GM18511 (cell line): ENCODE measurements around the gene SCYGR5.
"Not testable (repeated sequence)": the region's sequence is repeated elsewhere in the genome, so short reads cannot be mapped to it uniquely, and the experiment has no call there.

ENCODE experiments used
- ATAC-seq: cut with Tn5 transposase; IDR thresholded peaks from one replicate; pipeline ENCODE4 v1.9.1; 2021; ENCODE audit warnings: mild to moderate bottlenecking, moderate library complexity; ENCODE audit not compliant: unreplicated experiment

Gene SCYGR5

GRCh38 chr2:227666631-227667170 lies at the start of gene SCYGR5:
Gene SCYGR5 (plus strand): TSS chr2:227666804. CDS start chr2:227666804, 0 bp downstream.
- ATAC-seq: not testable (repeated sequence)

- ATAC-seq: no peak
Observed at GRCh38 chr2:227617316-227618230, 49.0 kb upstream of the SCYGR5 start, which contains the start of gene SCYGR4. Gene SCYGR4 (plus strand): TSS chr2:227617498. CDS start chr2:227617498, 0 bp downstream.

GRCh38 chr2:227623226-227623625 lies 43.4 kb upstream of the SCYGR5 start:
- no peak for ATAC-seq

GRCh38 chr2:227625420-227625819 lies 41.2 kb upstream of the SCYGR5 start:
- no peak for ATAC-seq

- ATAC-seq: no peak
Observed at GRCh38 chr2:227626580-227627151, 39.9 kb upstream of the SCYGR5 start.

GRCh38 chr2:227627769-227628168 lies 38.8 kb upstream of the SCYGR5 start:
- ATAC-seq: peak; percentile 98

GRCh38 chr2:227629435-227629834 lies 37.2 kb upstream of the SCYGR5 start:
- ATAC-seq: no peak

- no peak for ATAC-seq
Observed at GRCh38 chr2:227630322-227630721, 36.3 kb upstream of the SCYGR5 start.

- ATAC-seq: no peak
Observed at GRCh38 chr2:227632827-227633226, 33.8 kb upstream of the SCYGR5 start.

GRCh38 chr2:227634201-227634600 lies 32.4 kb upstream of the SCYGR5 start:
- no peak for ATAC-seq

GRCh38 chr2:227642656-227643055 lies 23.9 kb upstream of the SCYGR5 start:
- no peak for ATAC-seq

- no peak for ATAC-seq
Observed at GRCh38 chr2:227643990-227644551, 22.5 kb upstream of the SCYGR5 start.

- no peak for ATAC-seq
Observed at GRCh38 chr2:227653419-227653818, 13.2 kb upstream of the SCYGR5 start.

- no peak for ATAC-seq
Observed at GRCh38 chr2:227654426-227654825, 12.2 kb upstream of the SCYGR5 start.

GRCh38 chr2:227655454-227655853 lies 11.2 kb upstream of the SCYGR5 start:
- no peak for ATAC-seq

GRCh38 chr2:227657199-227657845 lies 9.3 kb upstream of the SCYGR5 start:
- ATAC-seq: no peak

- no peak for ATAC-seq
Observed at GRCh38 chr2:227661025-227661649, 5.5 kb upstream of the SCYGR5 start.

GRCh38 chr2:227661827-227662226 lies 4.8 kb upstream of the SCYGR5 start:
- no peak for ATAC-seq

- no peak for ATAC-seq
Observed at GRCh38 chr2:227665189-227665940, 1.2 kb upstream of the SCYGR5 start.
